SK-N-SH (cell line): Measurements from ENCODE around the gene ZKSCAN5.

ENCODE experiments used
- CTCF ChIP-seq: fragments of 200-600 bp; sonication (generic); IDR thresholded peaks from 2 replicates; pipeline ENCODE4 v1.6.1; 2017; ENCODE audit warnings: antibody characterized with exemption, mild to moderate bottlenecking, moderate library complexity
- RAD21 ChIP-seq: IDR thresholded peaks from 2 replicates; pipeline ENCODE4 v1.6.1; 2012; ENCODE audit warnings: mild to moderate bottlenecking, low read length
- TCF12 ChIP-seq: IDR thresholded peaks from 2 replicates; pipeline ENCODE4 v1.4.0; 2012
- USF2 ChIP-seq: fragments of 150-350 bp; IDR thresholded peaks from 2 replicates; pipeline ENCODE4 v1.6.1; 2017; ENCODE audit warnings: antibody characterized with exemption, low read length, low read depth, borderline replicate concordance
- TF ChIP-seq, protein P1 (sequence below): IDR thresholded peaks from 2 replicates; pipeline ENCODE4 v1.4.0; 2012; ENCODE audit warnings: low read depth, borderline replicate concordance

DNA sequence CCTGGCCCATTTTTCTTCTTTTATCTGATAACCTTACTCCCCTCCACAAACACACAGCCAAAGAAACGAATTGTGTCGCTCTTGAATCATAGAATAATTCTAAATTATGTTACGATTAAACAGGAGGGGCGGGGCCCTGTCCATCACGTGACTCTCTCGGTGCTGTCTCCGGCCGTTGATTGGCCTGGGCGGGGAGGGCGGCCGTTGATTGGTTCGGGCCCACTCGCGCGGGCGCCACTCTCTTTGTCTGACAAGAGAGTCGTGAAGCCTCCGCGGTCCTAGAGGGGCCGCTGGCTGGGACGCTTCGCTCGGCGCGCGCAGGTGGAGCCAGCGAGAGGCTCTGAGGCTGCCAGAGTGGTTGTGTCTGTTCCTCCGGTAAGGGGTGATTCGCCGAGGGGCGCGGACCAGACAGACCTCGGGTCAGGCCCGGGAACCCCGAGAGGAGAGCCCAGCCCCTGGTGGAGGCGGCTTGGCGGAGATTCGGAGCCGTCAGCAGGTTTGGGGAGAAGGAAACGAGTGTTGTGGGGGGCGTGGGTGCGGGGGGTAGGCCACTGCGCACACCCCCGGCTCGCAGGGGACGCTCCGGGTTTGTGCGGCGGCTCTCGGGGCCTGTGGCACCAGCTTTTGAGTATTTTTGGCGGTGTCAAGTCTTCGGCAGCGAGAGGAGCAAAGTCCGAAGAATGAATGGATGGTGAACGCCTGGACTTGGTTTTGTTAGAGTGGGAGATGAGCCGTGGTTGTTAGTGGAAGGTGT, 31.7 kb upstream of the ZKSCAN5 start, which contains the start of gene ZNF789:
- TF ChIP-seq TCF12 (peak; percentile 14; the same call in 1 of the 2 replicates), CTCF (no peak), RAD21 (no peak), USF2 (peak; percentile 94)
- TF ChIP-seq, protein P1, sequence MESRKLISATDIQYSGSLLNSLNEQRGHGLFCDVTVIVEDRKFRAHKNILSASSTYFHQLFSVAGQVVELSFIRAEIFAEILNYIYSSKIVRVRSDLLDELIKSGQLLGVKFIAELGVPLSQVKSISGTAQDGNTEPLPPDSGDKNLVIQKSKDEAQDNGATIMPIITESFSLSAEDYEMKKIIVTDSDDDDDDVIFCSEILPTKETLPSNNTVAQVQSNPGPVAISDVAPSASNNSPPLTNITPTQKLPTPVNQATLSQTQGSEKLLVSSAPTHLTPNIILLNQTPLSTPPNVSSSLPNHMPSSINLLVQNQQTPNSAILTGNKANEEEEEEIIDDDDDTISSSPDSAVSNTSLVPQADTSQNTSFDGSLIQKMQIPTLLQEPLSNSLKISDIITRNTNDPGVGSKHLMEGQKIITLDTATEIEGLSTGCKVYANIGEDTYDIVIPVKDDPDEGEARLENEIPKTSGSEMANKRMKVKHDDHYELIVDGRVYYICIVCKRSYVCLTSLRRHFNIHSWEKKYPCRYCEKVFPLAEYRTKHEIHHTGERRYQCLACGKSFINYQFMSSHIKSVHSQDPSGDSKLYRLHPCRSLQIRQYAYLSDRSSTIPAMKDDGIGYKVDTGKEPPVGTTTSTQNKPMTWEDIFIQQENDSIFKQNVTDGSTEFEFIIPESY = no peak
